Astrocyte (in vitro differentiated cells and primary cell): ENCODE results near the gene ABCC1.

Source experiments
- EZH2 ChIP-seq: IDR thresholded peaks from 2 replicates; pipeline ENCODE4 v1.6.1; 2012; ENCODE audit warnings: mild to moderate bottlenecking, low read length, inconsistent platforms; ENCODE audit not compliant: insufficient read depth
- TF ChIP-seq, protein P1 (sequence below): IDR thresholded peaks from 2 replicates; pipeline ENCODE4 v1.5.1; 2011; ENCODE audit warnings: low read depth, mild to moderate bottlenecking, inconsistent platforms, low read length, moderate library complexity; ENCODE audit not compliant: insufficient read depth

DNA sequence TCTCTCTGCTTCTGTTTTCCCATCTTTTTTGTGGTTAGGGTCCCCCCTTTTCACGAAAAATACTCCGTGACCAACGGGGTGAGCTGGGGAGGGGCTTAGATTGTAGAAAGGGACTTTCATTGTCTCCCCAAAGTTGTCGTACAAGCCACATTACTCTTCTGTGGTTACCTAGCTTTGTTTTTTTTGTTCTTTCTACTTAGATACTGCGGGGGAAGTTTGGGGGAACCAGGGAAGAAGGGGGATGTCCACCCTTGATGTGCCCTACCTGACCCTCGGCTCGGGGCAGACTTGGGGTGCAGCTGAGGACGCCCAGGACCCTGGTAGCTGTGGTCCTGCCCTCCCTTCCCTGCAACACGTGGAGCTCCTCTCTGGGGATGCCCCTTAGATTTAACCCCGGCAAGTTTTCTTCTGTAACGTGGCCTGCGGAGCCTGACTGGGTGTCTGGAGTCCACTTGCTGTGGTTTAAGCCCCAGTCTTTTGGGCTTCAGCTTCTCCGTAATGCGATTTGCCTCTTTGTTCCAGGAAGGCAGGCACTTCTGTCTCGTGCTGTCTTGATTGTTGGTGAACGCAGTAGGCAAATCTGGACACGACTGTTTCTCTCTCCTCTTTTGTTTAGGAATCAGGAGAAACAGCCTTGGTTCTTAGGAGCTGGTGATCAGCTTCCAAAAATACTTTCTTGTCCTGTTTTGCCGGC lies 892 bp downstream of the ABCC1 start:
- TF ChIP-seq, protein P1, sequence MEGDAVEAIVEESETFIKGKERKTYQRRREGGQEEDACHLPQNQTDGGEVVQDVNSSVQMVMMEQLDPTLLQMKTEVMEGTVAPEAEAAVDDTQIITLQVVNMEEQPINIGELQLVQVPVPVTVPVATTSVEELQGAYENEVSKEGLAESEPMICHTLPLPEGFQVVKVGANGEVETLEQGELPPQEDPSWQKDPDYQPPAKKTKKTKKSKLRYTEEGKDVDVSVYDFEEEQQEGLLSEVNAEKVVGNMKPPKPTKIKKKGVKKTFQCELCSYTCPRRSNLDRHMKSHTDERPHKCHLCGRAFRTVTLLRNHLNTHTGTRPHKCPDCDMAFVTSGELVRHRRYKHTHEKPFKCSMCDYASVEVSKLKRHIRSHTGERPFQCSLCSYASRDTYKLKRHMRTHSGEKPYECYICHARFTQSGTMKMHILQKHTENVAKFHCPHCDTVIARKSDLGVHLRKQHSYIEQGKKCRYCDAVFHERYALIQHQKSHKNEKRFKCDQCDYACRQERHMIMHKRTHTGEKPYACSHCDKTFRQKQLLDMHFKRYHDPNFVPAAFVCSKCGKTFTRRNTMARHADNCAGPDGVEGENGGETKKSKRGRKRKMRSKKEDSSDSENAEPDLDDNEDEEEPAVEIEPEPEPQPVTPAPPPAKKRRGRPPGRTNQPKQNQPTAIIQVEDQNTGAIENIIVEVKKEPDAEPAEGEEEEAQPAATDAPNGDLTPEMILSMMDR: no peak
- TF ChIP-seq EZH2: no peak
